HG03025 (cell line): ENCODE data around the gene IFNA4.
"Not testable (repeated sequence)": the region's sequence is repeated elsewhere in the genome, so short reads cannot be mapped to it uniquely, and the experiment has no call there.

Experiments used
- ATAC-seq: cut with Tn5 transposase; IDR thresholded peaks from one replicate; pipeline ENCODE4 v1.9.1; 2021; ENCODE audit warnings: mild to moderate bottlenecking, moderate library complexity; ENCODE audit not compliant: unreplicated experiment, low FRiP score

IFNA4 gene

GRCh38 chr9:21171351-21171750 is 16.0 kb downstream of the IFNA4 start:
- no peak for ATAC-seq

DNA sequence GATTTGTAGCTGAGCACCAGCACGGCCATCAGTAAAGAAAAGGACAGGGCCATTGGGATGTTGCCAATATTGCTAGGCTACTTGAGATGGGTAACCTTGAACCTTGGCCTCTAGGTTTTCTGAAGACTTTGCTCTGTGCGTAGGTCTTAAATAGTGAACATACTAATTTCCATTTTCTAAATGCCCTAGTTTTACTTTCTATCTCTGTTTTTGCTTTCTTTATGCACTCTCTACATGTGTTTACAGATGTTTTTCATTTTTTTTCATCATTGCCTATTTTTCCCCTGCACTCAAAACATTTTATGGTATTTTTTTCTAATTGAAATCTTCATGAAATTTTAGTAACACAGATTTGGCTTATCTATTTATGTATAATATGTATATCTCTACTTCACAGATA is 20.8 kb downstream of the IFNA4 start, which contains the start of gene IFNA21:
TSS of gene IFNA21 (minus strand) at position 101 of the 400 bp plus-strand sequence. CDS start at position 53, 48 bp downstream.
- not testable (repeated sequence) for ATAC-seq

DNA sequence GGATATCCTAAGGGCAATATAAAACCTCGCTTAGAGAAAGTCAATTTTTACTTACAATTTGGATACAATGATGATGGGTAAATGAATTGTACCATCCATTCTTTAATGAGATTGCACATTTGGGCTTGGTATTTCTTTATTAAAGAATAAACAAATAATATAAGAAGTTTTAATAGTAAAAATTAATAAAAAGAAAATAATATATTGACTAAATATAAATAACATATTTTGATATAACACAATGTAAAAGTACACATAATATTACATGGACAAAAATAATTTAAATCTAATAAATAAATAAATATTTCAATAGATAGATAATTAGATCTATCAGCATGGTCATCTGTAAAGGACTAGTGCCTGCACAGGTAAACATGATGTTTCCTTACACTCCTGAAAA is 21.9 kb downstream of the IFNA4 start:
- ATAC-seq, result no peak

DNA sequence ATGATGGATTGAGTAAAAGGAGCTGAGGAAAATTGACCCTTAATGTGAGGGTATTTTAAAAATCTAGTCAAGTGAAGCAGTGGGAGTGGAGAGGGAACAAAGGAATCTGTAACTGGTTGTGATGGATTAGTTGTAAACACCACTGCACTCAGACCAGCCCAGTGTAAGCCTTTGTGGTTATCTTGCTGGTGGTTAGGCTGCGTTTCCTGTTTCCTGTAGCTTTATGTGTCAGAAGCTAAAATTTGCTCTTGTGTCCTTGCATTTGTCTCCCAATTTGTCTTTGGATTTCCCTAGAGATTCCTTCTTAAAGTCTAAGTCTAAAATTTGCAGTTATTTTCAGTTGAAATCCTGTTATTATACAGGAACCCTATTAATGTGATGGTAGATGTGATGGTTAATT is 27.2 kb downstream of the IFNA4 start:
- ATAC-seq, result peak; percentile 87

GRCh38 chr9:21155501-21155900 is 31.9 kb downstream of the IFNA4 start:
- no peak for ATAC-seq

- no peak for ATAC-seq
Observed at GRCh38 chr9:21154018-21154608, 33.3 kb downstream of the IFNA4 start.

- no peak for ATAC-seq
Observed at GRCh38 chr9:21153336-21154017, 33.9 kb downstream of the IFNA4 start.

GRCh38 chr9:21144603-21145002 is 42.8 kb downstream of the IFNA4 start:
- ATAC-seq, result no peak

- peak; percentile 67 for ATAC-seq
Observed at GRCh38 chr9:21141427-21141882, 45.9 kb downstream of the IFNA4 start, which contains the start of gene IFNW1. IFNW1 (minus strand) TSS chr9:21141832; CDS start chr9:21141570, 262 bp downstream.

- ATAC-seq, result no peak
Observed at GRCh38 chr9:21137020-21137419, 50.4 kb downstream of the IFNA4 start.
